Endothelial cell of umbilical vein (primary cell): Measurements from ENCODE around the gene SDHB. TPM values are rescaled to one million over a fixed set of nuclear protein-coding genes. Genes with fewer than 3 reads are reported as not detected.
A peak's percentile ranks its signal among the peaks of the same experiment; 100 is the strongest.

Experiments
- BruUV-seq: library from RNA; stranded (reverse); fragments of 400-500 nt; replicated peaks from 2 replicates; lab custom pipeline; 2021; lab: Mats Ljungman, UMichigan
- CTCF ChIA-PET: fragments of 300-600, 350-600 bp; sonication (Branson Sonifier 250); formaldehyde crosslinking; loops from one replicate; lab custom pipeline; 2021; ENCODE audit warnings: antibody characterized with exemption, inconsistent platforms; lab: Charles Lee
- POLR2A ChIA-PET: fragments of 300-600, 350-600 bp; sonication (Branson Sonifier 250); formaldehyde crosslinking; loops from one replicate; lab custom pipeline; 2021; ENCODE audit warnings: antibody characterized with exemption, inconsistent platforms; lab: Charles Lee
- DNase-seq: peaks from one replicate; pipeline ENCODE4 v3.0.0-alpha.2; 2011; ENCODE audit warnings: low read depth, low spot score
- FAIRE-seq: peaks from 2 replicates; lab custom pipeline; 2011; peaks lifted over from hg19 to GRCh38; lab: Jason Lieb, UNC
- H2AFZ ChIP-seq: 2 replicates; pipeline ENCODE4 v1.6.0; 2012; ENCODE audit warnings: low read depth, low read length, control low read depth, inconsistent platforms
- H3K27ac ChIP-seq: 2 replicates; pipeline ENCODE4 v1.5.1; 2011; ENCODE audit warnings: low read depth, mild to moderate bottlenecking, control low read depth, low read length, moderate library complexity; ENCODE audit not compliant: insufficient read depth
- H3K27me3 ChIP-seq, 2 experiments: 2 replicates each; pipeline versions ENCODE4 v1.6.0 to v1.6.1; 2011; ENCODE audit warnings: low read length in 2 of 2, mixed read lengths in 1 of 2; ENCODE audit not compliant: control insufficient read depth in 2 of 2, insufficient read depth in 2 of 2
- H3K36me3 ChIP-seq, 2 experiments: 2 replicates in 1 of 2; 3 replicates in 1 of 2; pipeline ENCODE4 v1.5.1; 2011; ENCODE audit warnings: low read length in 2 of 2, mild to moderate bottlenecking in 1 of 2, moderate library complexity in 1 of 2; ENCODE audit not compliant: control insufficient read depth in 2 of 2, insufficient read depth in 2 of 2; ENCODE audit errors: extremely low read depth in 1 of 2
- H3K4me1 ChIP-seq: 3 replicates; pipeline ENCODE4 v1.5.1; 2011; ENCODE audit warnings: mild to moderate bottlenecking, low read length; ENCODE audit not compliant: control insufficient read depth, insufficient read depth; ENCODE audit errors: extremely low read depth
- H3K4me2 ChIP-seq: 2 replicates; pipeline ENCODE4 v1.6.1; 2011; ENCODE audit warnings: low read length, control low read depth, mixed read lengths; ENCODE audit not compliant: insufficient read depth
- H3K4me3 ChIP-seq, 3 experiments: fragments of 200-600 bp in 1 of 3; sonication (generic), shearing (Covaris generic) in 1 of 3; replicated peaks in 1 of 3; 2 replicates each; pipeline ENCODE4 v1.5.1; 2011 to 2016; ENCODE audit warnings: control low read depth in 3 of 3, low read length in 3 of 3, mild to moderate bottlenecking in 2 of 3, inconsistent platforms in 1 of 3, low read depth in 1 of 3, moderate library complexity in 1 of 3; ENCODE audit not compliant: insufficient read depth in 1 of 3
- H3K79me2 ChIP-seq: 2 replicates; pipeline ENCODE4 v1.6.0; 2012; ENCODE audit warnings: low read length, inconsistent platforms; ENCODE audit not compliant: control insufficient read depth, insufficient read depth
- H3K9ac ChIP-seq: replicated peaks from 2 replicates; pipeline ENCODE3; 2011; ENCODE audit warnings: low read length, control low read depth; ENCODE audit not compliant: insufficient read depth; ENCODE audit errors: extremely low read depth
- H3K9me1 ChIP-seq: replicated peaks from 3 replicates; pipeline ENCODE4 v1.6.0; 2011; ENCODE audit warnings: mild to moderate bottlenecking, low read length; ENCODE audit not compliant: control insufficient read depth, insufficient read depth; ENCODE audit errors: extremely low read depth
- H3K9me3 ChIP-seq: replicated peaks from 2 replicates; pipeline ENCODE4 v1.5.1; 2012; ENCODE audit warnings: low read length, inconsistent platforms; ENCODE audit not compliant: control insufficient read depth, insufficient read depth
- H4K20me1 ChIP-seq: replicated peaks from 2 replicates; pipeline ENCODE3; 2011; ENCODE audit warnings: mild to moderate bottlenecking, low read length; ENCODE audit not compliant: control insufficient read depth, insufficient read depth; ENCODE audit errors: extremely low read depth
- EZH2 ChIP-seq: IDR thresholded peaks from 2 replicates; pipeline ENCODE4 v1.6.1; 2012; ENCODE audit warnings: borderline replicate concordance, low read depth, mild to moderate bottlenecking, moderate library complexity, low read length, inconsistent platforms; ENCODE audit not compliant: severe bottlenecking
- POLR2A ChIP-seq: IDR thresholded peaks from 2 replicates; pipeline ENCODE4 v1.6.1; 2012; ENCODE audit warnings: low read depth, mild to moderate bottlenecking, control low read depth, low read length
- POLR2AphosphoS5 ChIP-seq: IDR thresholded peaks from 2 replicates; pipeline ENCODE4 v1.6.1; 2012; ENCODE audit warnings: low read depth, mild to moderate bottlenecking, control low read depth, low read length, moderate library complexity; ENCODE audit not compliant: insufficient read depth
- dilution Hi-C: fragments of 300-500 bp; cut with MboI; formaldehyde crosslinking; loops from one replicate; pipeline ENCODE4 v1.15.0; 2019; ENCODE audit warnings: low sequenced_read_pairs; ENCODE audit not compliant: extremely low pct_ligation_motif_present
- intact Hi-C: fragments of 100-400 bp; cut with micrococcal nuclease; formaldehyde crosslinking; loops from one replicate; pipeline ENCODE4 v1.10.0; 2022
- polyA plus RNA-seq, 4 experiments: library from polyadenylated mRNA; depleted of rRNA in 3 of 4; stranded (reverse) in 3 of 4; unstranded in 1 of 4; fragments of >200 nt; gene quantifications; 2 replicates each; pipeline versions ENCODE4 v1.2.1 to v1.2.3, GENCODE V29; 2011 to 2012; ENCODE audit warnings: missing spikeins in 1 of 4
- total RNA-seq: library from RNA; stranded (reverse); gene quantifications from 2 replicates; pipeline ENCODE4 v1.2.3, GENCODE V29; 2021

Gene SDHB
- total and polyA plus RNA-seq, 2 donors (not counting 3 experiments of a cell fraction or from before 2014, with no cell fraction given), result 96.2 to 98.1 TPM

- CTCF ChIA-PET, result no interaction called here
- Histone ChIP-seq H3K4me1 (peaks cover 24% of the 10 kb centered on the region), H3K9me1 (no peaks in the 10 kb centered on the region), H3K4me2 (peak within 1 kb of the TSS; percentile 66), H2AFZ (peak within 1 kb of the TSS; percentile 94), H3K79me2 (no peaks in the 10 kb centered on the region), H3K27me3 (no peaks in the 10 kb centered on the region), H3K9ac (peak within 1 kb of the TSS; percentile 26), H3K9me3 (no peaks in the 10 kb centered on the region), H3K36me3 (no peaks in the 10 kb centered on the region), H3K4me3 (peak within 1 kb of the TSS; percentile 20 to 62 (median 59)), H4K20me1 (no peaks in the 10 kb centered on the region), H3K27ac (no peak within 1 kb of the TSS)
- POLR2A ChIA-PET, result no interaction called here
- intact Hi-C loops (loop anchor here (1.0 to 2.0 kb wide), 3 partner anchors 27 to 61 kb away; no protein-coding TSS in a partner anchor), dilution Hi-C loops (no loop called here)
- FAIRE-seq (peak; percentile 72), DNase-seq (peak; percentile 75)
- no TSS peak for BruUV-seq
- no peak for TF ChIP-seq POLR2A
- TF ChIP-seq POLR2AphosphoS5, result peak; percentile 64
Observed at GRCh38 chr1:17011439-17012307, 42.2 kb downstream of the SDHB start, which contains the start of gene ATP13A2. ATP13A2 (minus strand) TSS chr1:17011928; CDS start chr1:17011738, 190 bp downstream.

GRCh38 chr1:17011092-17011438 lies 42.8 kb downstream of the SDHB start:
- ChIA-PET CTCF (interaction anchor here (0.9 to 1.9 kb wide), 5 partner anchors 10 to 59 kb away, joined by 3 to 12 read pairs (median 7); no protein-coding TSS in a partner anchor), POLR2A (no interaction called here)
- Histone ChIP-seq H2AFZ (peak overlapping the region; percentile 74), H3K4me2 (peak overlapping the region; percentile 18), H3K79me2 (no peaks in the 10 kb centered on the region), H3K36me3 (no peaks in the 10 kb centered on the region), H3K27me3 (no peaks in the 10 kb centered on the region), H3K9me1 (no peaks in the 10 kb centered on the region), H3K4me3 (peak overlapping the region; percentile 20 to 62 (median 59)), H3K27ac (no peak overlapping the region), H3K9ac (peak overlapping the region; percentile 26), H3K9me3 (no peaks in the 10 kb centered on the region), H4K20me1 (no peaks in the 10 kb centered on the region), H3K4me1 (peaks cover 20% of the 10 kb centered on the region)
- FAIRE-seq, result no peak
- dilution Hi-C loops (no loop called here), intact Hi-C loops (loop anchor here (1.0 to 2.0 kb wide), 3 partner anchors 26 to 60 kb away; no protein-coding TSS in a partner anchor)
- no peak for TF ChIP-seq EZH2
- DNase-seq, result no peak
- BruUV-seq, result no TSS peak
